Fibroblast of lung (primary cell): Measurements from ENCODE around the gene IL3RA. TPM values are rescaled to one million over a fixed set of nuclear protein-coding genes. Genes with fewer than 3 reads are reported as not detected.

Source experiments
- DNase-seq, 2 donors: peaks; one replicate each; pipeline versions ENCODE4 v3.0.0 to v3.0.0-alpha.2; 2010; ENCODE audit warnings: low read depth in 2 of 2
- H2AFZ ChIP-seq: 2 replicates; pipeline ENCODE4 v1.5.1; 2012; ENCODE audit warnings: low read length, control low read depth, inconsistent platforms
- H3K27ac ChIP-seq: 2 replicates; pipeline ENCODE4 v1.5.1; 2011; ENCODE audit warnings: low read length, control low read depth; ENCODE audit not compliant: insufficient read depth
- H3K27me3 ChIP-seq: 2 replicates; pipeline ENCODE4 v1.5.1; 2011; ENCODE audit warnings: mild to moderate bottlenecking, low read length; ENCODE audit not compliant: control insufficient read depth, insufficient read depth
- H3K36me3 ChIP-seq: 2 replicates; pipeline ENCODE4 v1.5.1; 2011; ENCODE audit warnings: low read length; ENCODE audit not compliant: control insufficient read depth, insufficient read depth
- H3K4me1 ChIP-seq: 2 replicates; pipeline ENCODE4 v1.5.1; 2011; ENCODE audit warnings: low read length; ENCODE audit not compliant: control insufficient read depth, insufficient read depth; ENCODE audit errors: extremely low read depth
- H3K4me2 ChIP-seq: 2 replicates; pipeline ENCODE4 v1.5.1; 2011; ENCODE audit warnings: low read length, control low read depth; ENCODE audit not compliant: insufficient read depth; ENCODE audit errors: extremely low read depth
- H3K4me3 ChIP-seq, 4 experiments: fragments of 200-600 bp in 1 of 4; sonication (generic) in 1 of 4; replicated peaks in 1 of 4; 2 replicates each; pipeline ENCODE4 v1.5.1; 2011 to 2016; ENCODE audit warnings: low read length in 4 of 4, low read depth in 3 of 4, mild to moderate bottlenecking in 3 of 4, control low read depth in 2 of 4, inconsistent platforms in 1 of 4, mixed read lengths in 1 of 4; ENCODE audit not compliant: insufficient read depth in 1 of 4; ENCODE audit errors: control extremely low read depth in 1 of 4
- H3K79me2 ChIP-seq: 2 replicates; pipeline ENCODE4 v1.5.1; 2012; ENCODE audit warnings: mild to moderate bottlenecking, low read length, inconsistent platforms; ENCODE audit not compliant: control insufficient read depth, insufficient read depth
- H3K9ac ChIP-seq: 2 replicates; pipeline ENCODE4 v1.5.1; 2011; ENCODE audit warnings: mild to moderate bottlenecking, low read length, control low read depth; ENCODE audit not compliant: insufficient read depth
- H3K9me3 ChIP-seq: 2 replicates; pipeline ENCODE4 v1.5.1; 2012; ENCODE audit warnings: low read depth, low read length; ENCODE audit not compliant: control insufficient read depth, insufficient read depth
- H4K20me1 ChIP-seq: 2 replicates; pipeline ENCODE4 v1.5.1; 2011; ENCODE audit warnings: low read length; ENCODE audit not compliant: control insufficient read depth, insufficient read depth; ENCODE audit errors: extremely low read depth
- EZH2 ChIP-seq: IDR thresholded peaks from 2 replicates; pipeline ENCODE4 v1.5.1; 2012; ENCODE audit warnings: low read length, control low read depth, mild to moderate bottlenecking; ENCODE audit errors: missing control alignments
- polyA plus RNA-seq, 2 donors: library from polyadenylated mRNA; depleted of rRNA in 1 of 2; stranded (reverse) in 1 of 2; unstranded in 1 of 2; fragments of >200 nt; gene quantifications; 2 replicates each; pipeline ENCODE4 v1.2.1, GENCODE V29; 2011 to 2012; ENCODE audit warnings: missing spikeins in 1 of 2
- total RNA-seq: library from RNA; depleted of rRNA; stranded (reverse); fragments of >200 nt; gene quantifications from 2 replicates; pipeline ENCODE4 v1.2.1, GENCODE V29; 2014
- TF ChIP-seq, protein P1 (sequence below), 2 donors: IDR thresholded peaks in 1 of 2; conservative IDR thresholded peaks in 1 of 2; 1 replicate in 1 of 2; 2 replicates in 1 of 2; pipeline ENCODE4 v1.5.1; 2011 to 2012; ENCODE audit warnings: low read length in 2 of 2, control low read depth in 1 of 2, inconsistent platforms in 1 of 2, low read depth in 1 of 2, mild to moderate bottlenecking in 1 of 2

The IL3RA gene
- total and polyA plus RNA-seq, 2 donors (not counting 1 experiment from before 2014, with no cell fraction given) = under 0.01 to 0.03 TPM

DNA sequence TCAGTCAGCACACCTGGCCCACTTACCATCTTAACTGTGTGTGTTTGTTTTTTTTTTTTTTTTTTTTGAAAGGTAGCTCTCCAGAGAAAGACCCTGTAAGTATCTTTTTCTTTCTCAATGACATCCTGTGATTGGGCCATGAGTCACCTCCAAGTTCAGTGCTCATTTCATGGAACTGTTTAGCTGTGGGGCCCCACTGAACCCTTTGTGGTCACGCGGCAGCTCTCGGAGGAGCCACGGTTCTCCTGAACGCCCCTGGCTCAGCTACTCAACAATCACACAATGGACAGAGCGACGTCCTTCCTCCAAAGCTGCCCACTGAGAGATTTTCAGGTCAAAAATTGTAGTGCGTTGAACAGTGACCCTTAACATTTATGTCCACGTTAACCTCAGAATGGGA is 14.2 kb upstream of the IL3RA start:
- no peak overlapping the region for H3K4me2 ChIP-seq
- no peak for TF ChIP-seq EZH2
- TF ChIP-seq, protein P1, sequence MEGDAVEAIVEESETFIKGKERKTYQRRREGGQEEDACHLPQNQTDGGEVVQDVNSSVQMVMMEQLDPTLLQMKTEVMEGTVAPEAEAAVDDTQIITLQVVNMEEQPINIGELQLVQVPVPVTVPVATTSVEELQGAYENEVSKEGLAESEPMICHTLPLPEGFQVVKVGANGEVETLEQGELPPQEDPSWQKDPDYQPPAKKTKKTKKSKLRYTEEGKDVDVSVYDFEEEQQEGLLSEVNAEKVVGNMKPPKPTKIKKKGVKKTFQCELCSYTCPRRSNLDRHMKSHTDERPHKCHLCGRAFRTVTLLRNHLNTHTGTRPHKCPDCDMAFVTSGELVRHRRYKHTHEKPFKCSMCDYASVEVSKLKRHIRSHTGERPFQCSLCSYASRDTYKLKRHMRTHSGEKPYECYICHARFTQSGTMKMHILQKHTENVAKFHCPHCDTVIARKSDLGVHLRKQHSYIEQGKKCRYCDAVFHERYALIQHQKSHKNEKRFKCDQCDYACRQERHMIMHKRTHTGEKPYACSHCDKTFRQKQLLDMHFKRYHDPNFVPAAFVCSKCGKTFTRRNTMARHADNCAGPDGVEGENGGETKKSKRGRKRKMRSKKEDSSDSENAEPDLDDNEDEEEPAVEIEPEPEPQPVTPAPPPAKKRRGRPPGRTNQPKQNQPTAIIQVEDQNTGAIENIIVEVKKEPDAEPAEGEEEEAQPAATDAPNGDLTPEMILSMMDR (conservative IDR thresholded peaks at IDR 0.05 in 1 of 2, IDR thresholded peaks at IDR 0.05 in 1 of 2; ENCODE audit: low read depth in 1 of 2, low read length in 2 of 2) = no peak
- H3K4me1 ChIP-seq = no peaks in the 10 kb centered on the region
- no peak overlapping the region for H3K27ac ChIP-seq
- H4K20me1 ChIP-seq = no peaks in the 10 kb centered on the region
- no peak overlapping the region for H3K9ac ChIP-seq
- no peaks in the 10 kb centered on the region for H3K9me3 ChIP-seq
- H2AFZ ChIP-seq = no peak overlapping the region
- no peaks in the 10 kb centered on the region for H3K36me3 ChIP-seq
- no peaks in the 10 kb centered on the region for H3K79me2 ChIP-seq
- H3K27me3 ChIP-seq = no peaks in the 10 kb centered on the region
- H3K4me3 ChIP-seq = no peak overlapping the region
- no peak for DNase-seq

DNA sequence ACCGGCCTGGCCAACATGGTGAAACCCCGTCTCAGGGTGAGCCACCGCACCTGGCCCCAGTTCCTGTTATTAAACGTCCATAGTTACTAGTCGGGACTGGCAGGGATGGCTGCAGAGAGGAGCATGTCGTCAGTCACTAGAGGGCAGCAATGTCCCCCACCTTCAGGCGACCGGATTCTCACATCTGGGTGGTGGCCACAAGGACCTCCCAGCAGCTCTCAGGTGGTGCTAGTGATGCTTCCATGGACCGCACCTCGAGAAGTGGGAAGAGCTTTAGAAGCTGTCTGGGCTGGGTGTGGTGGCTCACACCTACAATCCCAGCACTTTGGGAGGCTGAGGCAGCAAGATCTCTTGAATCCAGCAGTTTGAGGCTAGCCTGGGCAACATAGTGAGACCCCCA is 13.3 kb upstream of the IL3RA start:
- Histone ChIP-seq H3K4me3 (no peak overlapping the region), H3K36me3 (no peaks in the 10 kb centered on the region), H3K9me3 (no peaks in the 10 kb centered on the region), H3K9ac (no peak overlapping the region), H3K4me1 (no peaks in the 10 kb centered on the region), H4K20me1 (no peaks in the 10 kb centered on the region), H3K27me3 (no peaks in the 10 kb centered on the region), H3K79me2 (no peaks in the 10 kb centered on the region), H2AFZ (no peak overlapping the region), H3K4me2 (no peak overlapping the region), H3K27ac (no peak overlapping the region)
- no peak for TF ChIP-seq EZH2
- TF ChIP-seq, protein P1 (conservative IDR thresholded peaks at IDR 0.05 in 1 of 2, IDR thresholded peaks at IDR 0.05 in 1 of 2; ENCODE audit: low read depth in 1 of 2, low read length in 2 of 2) = no peak
- DNase-seq = no peak

DNA sequence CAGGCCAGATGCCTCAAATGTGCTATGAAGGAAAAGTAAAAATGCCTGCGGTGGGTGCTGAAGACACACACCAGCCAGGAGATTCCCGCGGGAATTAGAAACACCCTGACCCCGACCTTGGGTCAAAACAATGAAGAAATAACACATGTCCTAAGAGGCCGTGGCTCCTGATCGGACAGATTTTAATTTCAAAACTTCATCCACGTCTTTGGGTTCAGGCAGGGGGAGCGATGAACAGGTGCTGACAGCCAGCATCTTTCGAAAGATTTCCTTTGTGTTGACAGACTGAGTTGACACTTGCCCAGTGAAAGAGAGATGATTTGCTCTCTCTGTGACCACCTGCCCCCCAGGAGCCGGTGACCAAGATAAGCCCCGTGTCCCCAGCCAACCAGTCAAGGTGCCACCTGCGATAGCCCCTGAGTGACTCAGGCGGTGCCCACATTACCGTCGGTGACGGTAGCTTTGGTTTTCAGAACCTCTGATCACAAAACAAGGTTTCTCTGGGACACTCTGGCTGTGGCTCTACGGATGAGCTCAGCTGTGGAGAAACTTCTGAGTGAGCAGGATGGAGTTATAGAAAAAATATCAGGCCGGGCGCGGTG is 11.0 kb upstream of the IL3RA start:
- Histone ChIP-seq H3K4me1 (no peaks in the 10 kb centered on the region), H3K79me2 (no peaks in the 10 kb centered on the region), H3K27me3 (no peaks in the 10 kb centered on the region), H3K4me3 (no peak overlapping the region), H3K36me3 (no peaks in the 10 kb centered on the region), H3K4me2 (no peak overlapping the region), H3K27ac (no peak overlapping the region), H3K9ac (no peak overlapping the region), H4K20me1 (no peaks in the 10 kb centered on the region), H3K9me3 (no peaks in the 10 kb centered on the region), H2AFZ (no peak overlapping the region)
- DNase-seq = no peak
- no peak for TF ChIP-seq EZH2
- TF ChIP-seq, protein P1 (conservative IDR thresholded peaks at IDR 0.05 in 1 of 2, IDR thresholded peaks at IDR 0.05 in 1 of 2; ENCODE audit: low read depth in 1 of 2, low read length in 2 of 2) = no peak
